Sciatic nerve (tissue), 2 donors: ENCODE measurements around the gene DIP2C. TPM values are rescaled to one million over a fixed set of nuclear protein-coding genes. Genes with fewer than 3 reads are reported as not detected.
"Not testable (repeated sequence)": the region's sequence is repeated elsewhere in the genome, so short reads cannot be mapped to it uniquely, and the experiment has no call there.

Experiments
- ATAC-seq: fragments of 200-7000 bp; cut with Tn5 transposase; one replicate; pipeline ENCODE4 v1.9.1; 2020; ENCODE audit warnings: mild to moderate bottlenecking, moderate library complexity
- DNase-seq: peaks from one replicate; pipeline ENCODE4 v3.0.0-alpha.2; 2020; ENCODE audit warnings: low spot score
- intact Hi-C: fragments of 100-400 bp; cut with DNase I; formaldehyde crosslinking; loops from one replicate; pipeline ENCODE4 v1.14.2; 2022
- total RNA-seq: library from RNA; stranded (reverse); fragmentation: NEBNext Ultra II Directional; extraction: Animal tissue kit (Norgen Biotek cat#: 25700); gene quantifications from one replicate; pipeline ENCODE4 v1.2.1, GENCODE V29; 2021
- donor health status: DM: no; HTN: no; CAD: no.
- donor health status: DM: no; HTN: no; CAD: no.

Gene DIP2C
- total RNA-seq, 1 donor from 2014 or later, result 38.7 TPM

DNA sequence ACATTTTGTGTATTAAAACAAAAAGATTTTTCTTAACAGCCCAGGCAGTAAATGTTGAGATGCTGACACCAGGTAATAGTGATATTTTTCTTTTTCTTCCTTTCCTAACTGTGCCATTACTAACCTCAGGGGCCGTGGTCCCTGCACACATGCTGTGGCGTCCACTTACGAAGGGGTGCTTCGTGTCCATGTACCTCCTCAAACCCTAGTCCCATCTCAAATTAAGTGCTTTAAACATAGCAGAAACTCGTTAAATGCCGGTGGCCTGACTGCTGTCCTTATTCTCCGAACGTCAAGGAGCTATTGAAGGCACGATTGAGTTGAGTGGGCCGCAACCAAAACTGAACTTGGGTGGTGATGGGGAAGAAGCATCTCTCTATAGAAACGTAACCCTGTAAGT lies 421.8 kb downstream of the DIP2C start:
- intact Hi-C loops, result no loop called here
- DNase-seq, result no peak
- no peak for ATAC-seq

DNA sequence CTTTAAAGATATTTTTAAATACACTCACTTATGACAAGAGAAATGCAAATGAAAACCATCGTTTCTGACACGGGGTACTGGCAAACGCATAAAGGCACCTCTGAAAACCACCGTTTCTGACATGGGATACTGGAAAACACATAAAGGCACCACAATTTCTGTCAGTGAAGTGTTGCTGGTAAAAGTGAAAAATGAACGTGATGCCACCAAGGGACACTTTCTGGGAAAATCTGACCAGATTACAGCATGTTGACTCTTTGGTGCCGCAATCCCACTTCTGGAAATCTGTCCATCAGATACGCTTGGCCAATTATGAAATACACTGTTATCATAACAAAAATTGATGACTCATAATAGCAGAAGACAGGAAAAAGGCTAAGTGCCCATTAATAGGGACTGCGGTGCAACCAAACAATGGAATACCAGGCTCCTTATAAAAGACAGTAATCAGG lies 422.5 kb downstream of the DIP2C start:
- DNase-seq (no peak), ATAC-seq (no peak)
- intact Hi-C loops, result no loop called here

DNA sequence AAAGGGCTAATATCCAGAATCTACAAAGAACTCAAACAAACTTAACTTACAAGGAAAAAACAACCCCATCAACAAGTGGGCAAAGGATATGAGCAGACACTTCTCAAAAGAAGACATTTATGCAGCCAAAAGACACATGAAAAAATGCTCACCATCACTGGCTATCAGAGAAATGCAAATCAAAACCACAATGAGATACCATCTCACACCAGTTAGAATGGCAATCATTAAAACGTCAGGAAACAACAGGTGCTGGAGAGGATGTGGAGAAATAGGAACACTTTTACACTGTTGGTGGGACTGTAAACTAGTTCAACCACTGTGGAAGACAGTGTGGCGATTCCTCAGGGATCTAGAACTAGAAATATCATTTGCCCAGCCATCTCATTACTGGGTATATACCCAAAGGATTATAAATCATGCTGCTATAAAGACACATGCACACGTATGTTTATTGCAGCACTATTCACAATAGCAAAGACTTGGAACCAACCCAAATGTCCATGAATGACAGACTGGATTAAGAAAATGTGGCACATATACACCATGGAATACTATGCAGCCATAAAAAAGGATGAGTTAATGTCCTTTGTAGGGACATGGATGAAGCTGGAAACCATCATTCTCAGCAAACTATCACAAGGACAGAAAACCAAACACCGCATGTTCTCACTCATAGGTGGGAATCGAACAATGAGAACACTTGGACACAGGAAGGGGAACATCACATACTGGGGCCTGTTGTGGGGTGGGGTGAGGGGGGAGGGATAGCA lies 423.5 kb downstream of the DIP2C start:
- ATAC-seq, intact Hi-C loops, DNase-seq: not testable (repeated sequence)

DNA sequence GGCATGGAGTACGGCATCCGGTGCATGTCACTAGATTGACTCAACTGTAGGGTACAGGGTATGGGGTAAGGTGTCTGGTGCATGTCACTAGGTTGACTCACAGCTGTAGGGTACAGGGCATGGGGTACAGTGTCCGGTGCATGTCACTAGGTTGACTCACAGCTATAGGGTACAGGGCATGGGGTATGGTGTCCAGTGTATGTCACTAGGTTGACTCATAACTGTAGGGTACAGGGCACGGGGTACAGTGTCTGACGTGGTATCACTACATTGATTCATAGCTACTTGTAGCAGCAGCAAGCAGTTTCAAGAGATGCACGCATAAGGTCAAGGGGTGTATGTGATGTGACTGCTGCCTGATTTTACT lies 424.4 kb downstream of the DIP2C start:
- DNase-seq, intact Hi-C loops, ATAC-seq: not testable (repeated sequence)

DNA sequence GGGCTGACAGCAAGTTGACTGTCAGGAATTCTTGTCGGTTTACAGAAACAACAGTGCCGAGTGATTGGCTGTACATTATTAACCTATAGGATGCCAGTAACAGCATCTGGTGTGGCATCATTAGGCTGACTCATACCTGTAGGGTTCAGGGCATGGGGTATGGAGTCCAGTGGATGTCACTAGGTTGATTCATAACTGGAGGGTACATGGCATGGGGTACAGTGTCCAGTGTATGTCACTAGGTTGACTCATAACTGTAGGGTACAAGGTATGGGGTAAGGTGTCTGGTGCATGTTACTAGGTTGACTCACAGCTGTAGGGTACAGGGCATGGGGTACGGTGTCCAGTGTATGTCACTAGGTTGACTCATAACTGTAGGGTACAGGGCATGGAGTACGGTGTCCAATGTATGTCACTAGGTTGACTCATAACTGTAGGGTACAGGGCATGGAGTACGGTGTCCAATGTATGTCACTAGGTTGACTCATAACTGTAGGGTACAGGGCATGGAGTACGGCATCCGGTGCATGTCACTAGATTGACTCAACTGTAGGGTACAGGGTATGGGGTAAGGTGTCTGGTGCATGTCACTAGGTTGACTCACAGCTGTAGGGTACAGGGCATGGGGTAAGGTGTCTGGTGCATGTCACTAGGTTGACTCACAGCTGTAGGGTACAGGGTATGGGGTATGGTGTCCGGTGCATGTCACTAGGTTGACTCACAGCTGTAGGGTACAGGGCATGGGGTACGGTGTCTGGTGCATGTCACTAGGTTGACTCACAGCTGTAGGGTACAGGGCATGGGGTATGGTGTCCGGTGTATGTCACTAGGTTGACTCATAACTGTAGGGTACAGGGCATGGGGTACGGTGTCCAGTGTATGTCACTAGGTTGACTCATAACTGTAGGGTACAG lies 425.1 kb downstream of the DIP2C start:
- intact Hi-C loops, DNase-seq, ATAC-seq: not testable (repeated sequence)

DNA sequence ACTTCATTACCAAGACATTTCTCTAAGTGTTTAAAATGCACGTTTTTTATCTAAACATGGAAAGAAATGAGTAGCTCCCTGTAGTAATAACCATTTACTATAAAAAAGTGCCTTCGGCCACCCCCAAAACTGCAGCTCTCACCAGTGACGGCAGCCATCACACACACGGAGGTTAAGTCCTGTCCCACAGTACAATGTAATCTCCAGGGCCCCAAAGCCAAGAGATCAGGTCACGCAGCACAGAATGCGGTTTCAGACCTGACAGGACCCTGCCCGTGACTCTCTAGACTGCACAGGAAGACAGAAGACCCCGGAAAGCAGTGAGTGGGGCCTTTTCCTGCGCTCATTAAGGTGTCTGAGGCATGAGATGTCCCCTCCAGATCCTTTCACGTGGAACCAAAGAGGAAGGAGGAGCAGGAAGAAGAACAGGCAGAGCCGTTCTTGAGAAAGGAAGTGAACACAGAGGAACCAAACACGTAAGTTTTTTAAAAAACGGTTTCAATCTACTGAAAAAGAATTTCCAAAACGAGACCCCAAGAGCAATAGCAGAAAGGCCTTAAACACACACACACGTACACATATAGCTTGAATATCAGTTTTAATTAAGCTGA lies 428.5 kb downstream of the DIP2C start:
- ATAC-seq (no peak), DNase-seq (no peak)
- intact Hi-C loops, result no loop called here

DNA sequence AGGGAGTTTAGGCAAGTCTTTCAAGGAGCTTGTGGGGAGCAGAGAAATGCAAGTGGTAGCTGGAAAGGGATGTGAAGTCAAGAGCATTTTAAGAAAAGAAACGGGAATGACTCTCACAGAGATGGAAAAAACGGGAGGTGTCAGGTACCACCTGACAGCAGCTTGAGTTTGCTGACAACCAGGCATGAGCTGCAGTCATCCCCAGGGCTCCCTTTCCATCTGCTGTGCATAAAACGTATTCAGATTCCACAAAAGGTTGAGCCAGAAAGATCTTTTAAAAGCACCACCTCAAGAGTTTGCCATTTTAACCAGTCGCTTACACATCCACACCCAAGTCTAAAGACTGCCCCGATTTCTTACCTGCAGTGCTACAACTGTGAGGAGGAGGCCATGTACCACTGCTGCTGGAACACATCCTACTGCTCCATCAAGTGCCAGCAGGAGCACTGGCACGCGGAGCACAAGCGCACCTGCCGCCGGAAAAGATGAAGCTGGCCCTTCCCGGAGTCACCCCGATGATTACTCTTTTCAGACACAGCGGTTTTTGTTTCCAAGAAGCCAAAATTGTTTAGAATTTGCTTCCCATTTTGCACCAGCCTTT lies 437.4 kb downstream of the DIP2C start:
- no peak for ATAC-seq
- DNase-seq, result no peak
- intact Hi-C loops, result no loop called here

DNA sequence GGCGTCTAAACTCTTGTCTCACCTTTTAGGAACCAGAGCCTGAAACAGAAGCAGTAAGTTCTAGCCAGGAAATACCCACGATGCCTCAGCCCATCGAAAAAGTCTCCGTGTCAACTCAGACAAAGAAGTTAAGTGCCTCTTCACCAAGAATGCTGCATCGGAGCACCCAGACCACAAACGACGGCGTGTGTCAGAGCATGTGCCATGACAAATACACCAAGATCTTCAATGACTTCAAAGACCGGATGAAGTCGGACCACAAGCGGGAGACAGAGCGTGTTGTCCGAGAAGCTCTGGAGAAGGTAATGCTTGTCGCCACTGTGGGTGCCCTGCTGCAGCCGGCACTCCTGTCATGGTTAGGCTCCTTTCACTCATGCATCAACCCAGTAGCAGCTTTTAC lies 441.2 kb downstream of the DIP2C start:
- intact Hi-C loops, result no loop called here
- no peak for ATAC-seq
- no peak for DNase-seq

DNA sequence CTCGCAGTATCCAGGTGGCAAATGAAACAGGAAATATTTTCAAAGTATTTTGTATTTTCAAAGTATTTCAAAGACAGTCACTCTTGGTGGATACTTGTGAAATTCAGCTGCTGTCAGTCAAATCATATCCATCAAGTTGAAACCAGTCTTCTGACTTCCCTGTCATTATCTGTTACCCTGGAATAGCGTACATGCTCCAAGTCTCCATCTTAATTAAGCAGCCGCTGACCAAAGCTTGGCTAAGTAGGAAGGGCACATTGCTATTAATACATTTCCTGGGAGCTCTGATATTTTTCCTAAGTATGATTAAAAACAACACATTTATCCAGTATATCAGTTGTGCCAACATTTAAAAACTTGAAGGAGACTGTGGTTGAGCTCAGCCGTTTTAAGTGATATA lies 442.0 kb downstream of the DIP2C start:
- ATAC-seq, result no peak
- intact Hi-C loops, result no loop called here
- DNase-seq, result no peak

DNA sequence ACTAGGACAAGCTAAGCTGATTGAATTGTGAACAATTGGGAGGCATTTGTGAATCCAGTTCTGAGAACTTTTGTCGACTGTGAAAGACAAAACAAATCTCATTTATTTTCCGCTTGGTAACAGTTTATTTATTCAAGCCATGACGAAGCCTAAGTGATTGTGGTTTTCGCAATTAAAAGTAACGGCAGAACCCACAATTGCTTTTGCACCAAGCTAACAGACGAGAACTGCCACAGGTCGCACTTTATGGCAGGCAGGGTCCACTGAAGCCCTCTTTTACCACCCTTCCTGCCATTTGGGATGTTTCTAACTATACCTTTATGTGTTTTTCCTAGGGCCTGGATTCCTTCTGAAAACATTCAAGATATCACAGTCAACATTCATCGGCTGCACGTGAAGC lies 443.0 kb downstream of the DIP2C start:
- DNase-seq, result no peak
- no peak for ATAC-seq

DNA sequence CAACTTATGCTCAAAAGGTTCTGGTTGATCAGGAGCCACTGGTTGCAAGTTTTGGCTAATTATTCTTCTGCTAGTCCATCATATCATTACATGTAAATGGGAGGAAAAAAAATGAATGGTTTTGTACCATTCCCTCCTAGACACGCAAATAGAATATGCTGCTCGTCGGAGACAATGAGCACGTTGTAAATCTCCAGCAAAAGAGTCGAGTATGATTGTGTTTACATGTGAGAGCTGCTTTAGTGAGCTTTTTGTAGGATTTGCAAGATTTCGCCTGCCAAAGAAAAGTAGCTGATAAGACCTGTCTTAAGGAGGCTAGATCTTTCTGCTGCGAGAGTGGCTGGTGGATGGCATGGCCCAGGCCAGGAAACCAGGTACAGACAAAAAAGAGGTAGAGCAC lies 445.2 kb downstream of the DIP2C start:
- DNase-seq (no peak), ATAC-seq (no peak)
- intact Hi-C loops, result no loop called here

More for the DNA sequence above, 443.0 kb downstream of the DIP2C start:
- intact Hi-C loops, result no loop called here

DNA sequence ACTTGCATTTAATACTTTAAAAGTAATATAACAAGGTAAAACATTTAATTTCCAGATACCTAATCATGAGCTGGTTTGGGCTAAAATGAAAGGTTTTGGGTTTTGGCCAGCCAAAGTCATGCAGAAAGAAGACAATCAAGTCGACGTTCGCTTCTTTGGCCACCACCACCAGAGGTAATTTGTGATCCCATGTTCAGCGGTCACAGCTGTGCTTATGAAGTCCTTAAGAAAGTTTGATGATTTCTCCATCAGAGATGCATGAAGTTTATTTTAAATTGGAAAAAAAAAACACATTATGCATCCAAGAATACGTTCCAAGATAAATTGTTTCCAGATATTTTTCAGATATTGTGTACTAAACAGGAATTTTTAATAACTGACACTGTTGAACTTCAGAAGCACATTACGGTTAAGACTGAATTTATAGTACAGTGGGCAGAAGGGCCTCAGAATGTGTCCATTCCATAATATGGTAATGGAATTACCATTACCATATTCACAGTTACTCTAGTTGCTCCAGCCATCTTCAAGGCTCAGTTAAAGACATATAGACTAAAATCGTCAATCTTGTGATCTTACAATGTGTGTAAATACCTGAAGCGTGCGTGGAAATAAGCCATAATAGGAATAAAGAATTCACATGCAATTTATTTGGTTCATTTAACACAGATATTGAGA lies 447.4 kb downstream of the DIP2C start:
- no peak for DNase-seq
- no peak for ATAC-seq
- intact Hi-C loops, result no loop called here

DNA sequence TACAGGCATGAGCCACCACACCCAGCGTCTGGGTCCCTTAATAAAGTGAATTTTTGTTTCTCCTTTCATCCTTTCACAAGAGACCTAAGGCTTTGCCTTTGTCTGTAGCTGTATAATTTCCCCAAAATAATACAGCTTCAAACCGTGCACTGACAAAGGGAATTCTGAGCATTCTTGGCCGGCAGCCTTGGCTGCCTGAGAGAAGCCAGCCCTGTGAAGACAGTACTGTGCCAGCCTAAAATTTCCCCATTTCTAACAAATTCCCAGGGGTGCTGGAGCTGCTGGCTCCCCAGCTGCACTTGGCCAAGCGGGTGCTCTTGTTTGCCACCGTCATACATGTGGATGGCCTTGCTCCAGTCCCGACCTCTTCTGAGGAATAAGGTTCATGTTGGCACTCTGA lies 448.0 kb downstream of the DIP2C start:
- no peak for DNase-seq
- intact Hi-C loops, result no loop called here

DNA sequence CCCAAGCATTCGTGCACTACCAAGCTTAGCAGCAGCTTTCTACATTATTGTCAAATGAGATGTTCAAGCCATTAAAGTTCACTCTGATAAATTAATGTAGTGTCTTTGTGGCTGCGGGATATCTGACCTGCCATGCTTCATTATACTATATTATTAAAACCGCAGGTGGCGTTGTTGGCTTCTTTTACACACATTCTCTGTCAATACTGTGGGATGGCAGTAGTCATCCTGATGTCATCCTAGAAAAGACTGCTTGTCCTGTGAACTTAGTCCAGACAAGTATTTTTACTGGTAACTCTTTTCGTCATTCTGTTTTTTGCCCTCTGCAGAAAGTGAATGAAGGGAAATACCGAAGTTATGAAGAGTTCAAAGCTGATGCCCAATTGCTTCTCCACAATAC lies 450.4 kb downstream of the DIP2C start:
- no peak for ATAC-seq
- no peak for DNase-seq
- intact Hi-C loops, result no loop called here

More for the DNA sequence above, 448.0 kb downstream of the DIP2C start:
- peak; percentile 56 for ATAC-seq

DNA sequence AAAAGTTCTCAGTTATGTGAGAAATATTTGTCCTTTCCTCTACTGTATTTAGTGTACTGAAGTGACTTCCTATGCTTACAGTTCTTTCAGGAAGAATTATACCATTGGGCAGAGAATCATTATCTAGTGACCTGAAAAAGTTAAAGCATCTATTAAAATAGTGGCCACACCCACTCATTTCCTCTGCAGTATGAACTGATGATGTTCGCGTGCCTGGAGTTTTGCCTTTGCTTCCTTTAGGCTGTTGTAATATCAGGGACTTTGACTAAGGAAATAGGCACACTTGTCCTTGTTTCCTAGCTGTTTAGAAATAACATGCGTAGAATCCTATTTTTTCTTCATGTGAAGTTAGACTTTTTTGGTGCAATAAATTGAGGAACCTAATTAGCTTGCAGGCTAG lies 453.6 kb downstream of the DIP2C start:
- intact Hi-C loops, result no loop called here
- DNase-seq, result no peak
- ATAC-seq, result no peak

DNA sequence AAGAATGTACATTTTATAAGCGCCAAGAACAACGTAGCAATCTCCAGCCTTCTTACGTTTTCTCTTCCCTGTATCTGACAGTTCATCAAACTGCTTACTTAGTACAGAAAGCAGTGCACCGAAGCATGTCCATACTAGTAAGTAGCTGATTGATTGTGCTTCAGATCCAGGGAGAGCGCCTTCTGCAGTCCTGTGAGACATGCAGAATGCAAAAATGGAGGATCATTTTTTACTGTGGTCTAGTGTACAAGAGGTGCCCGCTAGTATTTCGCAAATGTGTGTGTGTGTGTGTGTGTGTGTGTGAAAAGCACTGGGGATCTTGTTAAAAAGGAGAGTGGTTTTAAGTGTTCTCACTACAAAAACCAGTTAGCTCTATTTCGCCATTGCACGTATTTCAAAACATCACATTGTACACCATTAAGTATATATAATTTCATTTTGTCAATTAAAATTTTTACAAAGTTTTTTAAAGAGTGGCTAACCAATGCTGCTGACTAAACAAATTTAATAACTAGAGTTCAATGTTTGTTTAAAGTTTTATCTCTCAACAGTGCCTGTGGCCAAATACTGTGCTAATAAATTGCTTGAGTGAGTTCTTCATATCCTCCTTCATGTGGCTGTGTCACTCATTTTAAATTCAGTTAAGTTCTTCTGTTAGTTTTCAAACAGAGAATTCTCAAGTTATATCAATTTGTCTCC lies 454.6 kb downstream of the DIP2C start:
- intact Hi-C loops, result no loop called here
- no peak for DNase-seq
- ATAC-seq, result no peak

DNA sequence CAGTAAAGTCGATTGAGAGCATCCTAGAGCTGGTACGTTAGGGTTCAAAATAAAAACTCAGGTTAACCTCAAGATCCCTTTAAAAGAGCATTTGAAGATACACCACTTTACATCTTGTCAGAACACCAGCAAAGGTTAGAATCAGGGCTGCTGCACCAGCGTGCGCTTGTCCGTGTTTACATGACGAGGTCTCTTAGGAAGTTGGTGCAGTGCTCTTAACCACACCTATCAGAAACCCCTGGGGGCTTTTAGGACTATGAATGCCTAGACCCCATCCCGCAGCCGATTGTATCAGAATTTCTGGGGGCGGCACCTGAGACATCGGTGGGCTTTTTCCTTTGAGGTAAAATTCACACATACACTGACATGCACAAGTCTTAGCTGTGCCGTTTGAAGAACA lies 456.6 kb downstream of the DIP2C start:
- DNase-seq (no peak), ATAC-seq (no peak)
- intact Hi-C loops, result no loop called here

DNA sequence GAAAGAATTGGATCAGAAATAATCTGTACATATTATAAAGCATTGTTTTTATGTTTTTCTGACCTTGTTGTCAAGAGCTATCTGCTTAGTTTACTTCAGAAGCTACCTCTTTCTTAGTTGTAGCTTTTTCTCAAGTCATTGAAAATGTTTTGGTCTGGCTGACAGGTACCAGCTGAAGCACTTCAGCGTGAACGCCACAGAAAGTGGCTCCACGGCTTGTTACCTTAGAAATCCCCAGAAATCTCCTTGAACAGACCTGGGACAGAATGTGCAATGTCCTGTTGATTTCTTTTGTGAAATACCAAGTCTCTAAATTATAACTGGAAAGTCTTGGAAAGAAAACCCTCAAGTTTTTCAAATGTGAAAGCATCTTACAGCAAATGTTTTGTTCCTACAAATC lies 457.4 kb downstream of the DIP2C start:
- no peak for ATAC-seq
- no peak for DNase-seq
- intact Hi-C loops, result no loop called here
